Ovary (tissue), 9 donors: ENCODE results near the gene PDS5B. TPM values are rescaled to one million over a fixed set of nuclear protein-coding genes. Genes with fewer than 3 reads are reported as not detected.
"Not testable (repeated sequence)": the region's sequence is repeated elsewhere in the genome, so short reads cannot be mapped to it uniquely, and the experiment has no call there.

ENCODE experiments used
- DNase-seq, 5 donors: peaks; one replicate each; pipeline ENCODE4 v3.0.0-alpha.2; 2019 to 2020
- H3K27ac ChIP-seq, 2 donors: fragments of 200-600 bp; one replicate each; pipeline versions ENCODE4 v1.5.1 to v1.8.0; 2019 to 2022
- H3K27me3 ChIP-seq: fragments of 200-600 bp; one replicate; pipeline ENCODE4 v1.8.0; 2022
- H3K36me3 ChIP-seq: fragments of 200-600 bp; sonication (generic); one replicate; pipeline ENCODE4 v1.5.1; 2019
- H3K4me1 ChIP-seq: one replicate; pipeline ENCODE4 v1.8.1; 2013; ENCODE audit warnings: mild to moderate bottlenecking, moderate library complexity; ENCODE audit not compliant: insufficient read depth
- H3K4me3 ChIP-seq: fragments of 200-600 bp; sonication (generic); one replicate; pipeline ENCODE4 v1.5.1; 2017
- H3K9me3 ChIP-seq, 2 donors: fragments of 200-600 bp in 1 of 2; sonication (generic) in 1 of 2; one replicate each; pipeline versions ENCODE4 v1.5.1 to v1.8.1; 2013 to 2019; ENCODE audit warnings: mild to moderate bottlenecking in 1 of 2, moderate library complexity in 1 of 2
- CTCF ChIP-seq, 3 donors: fragments of 450-650 bp in 2 of 3; fragments of 200-600 bp in 1 of 3; IDR thresholded peaks; one replicate each; pipeline versions ENCODE4 v1.5.1 to v1.8.0; 2016 to 2022; ENCODE audit warnings: antibody characterized with exemption in 3 of 3, mild to moderate bottlenecking in 1 of 3
- EP300 ChIP-seq: sonication (generic); formaldehyde crosslinking; IDR thresholded peaks from one replicate; pipeline ENCODE4 v1.6.1; 2017; ENCODE audit warnings: antibody characterized with exemption
- POLR2A ChIP-seq: fragments of 450-650 bp; IDR thresholded peaks from one replicate; pipeline ENCODE4 v1.6.1; 2017; ENCODE audit warnings: antibody characterized with exemption, mild to moderate bottlenecking, moderate library complexity
- WGBS, 3 donors: extraction: QIAGEN DNeasy Blood & Tissue Kit in 1 of 3; methylation state at CpG; one replicate each; pipeline versions ENCODE4 v1.1.5 to v1.1.7; 2013 to 2017; 5-methylcytosine and 5-hydroxymethylcytosine counted together
- intact Hi-C, 4 donors: fragments of 100-400 bp; cut with DNase I; formaldehyde crosslinking; loops; one replicate each; pipeline versions ENCODE4 v1.11.0 to v1.15.1; 2022 to 2023
- polyA plus RNA-seq, 2 donors: library from polyadenylated mRNA; stranded (reverse); fragments of 200-250 nt in 1 of 2; fragments of 350-450 nt in 1 of 2; fragmentation: Illumina TruSeq in 1 of 2; extraction: RNeasy Lipid Tissue Mini Kit (QIAGEN cat#74804) in 1 of 2; gene quantifications; one replicate each; pipeline ENCODE4 v1.2.3, GENCODE V29; 2013 to 2014
- total RNA-seq, 7 donors: library from RNA; depleted of rRNA in 2 of 7; stranded (reverse); fragments of >200 nt in 2 of 7; fragmentation: NEBNext Ultra II Directional in 3 of 7; extraction: Animal tissue kit (Norgen Biotek cat#: 25700) in 3 of 7; gene quantifications; one replicate each; pipeline versions ENCODE4 v1.1.0 to v1.2.4, GENCODE V29; 2016 to 2023
- donor health status: DM: no; HTN: no; CAD: no; lungs with moderate emphysema.
- donor health status: DM: no; HTN: no; CAD: no.
- donor health status: Bipolar disorder and iron deficiency.
- donor health status: DM: yes; HTN: yes; CAD: no.
- donor health status: DM: no; HTN: no; CAD: no.
- donor health status: DM: yes; HTN: yes; CAD: no.

Gene PDS5B
- total and polyA plus RNA-seq, 9 donors = 13.6 to 74.9 (median 55.5) TPM

GRCh38 chr13:32549788-32550187, 36.5 kb upstream of the PDS5B start:
- WGBS, 3 donors = 83 to 88% (median 88%) methylated on average over 3 of the region's 3 CpGs
- Histone ChIP-seq H3K9me3 (no peaks in the 10 kb centered on the region), H3K4me3 (no peak overlapping the region), H3K27ac (no peak overlapping the region), H3K27me3 (no peaks in the 10 kb centered on the region), H3K4me1 (no peaks in the 10 kb centered on the region), H3K36me3 (no peaks in the 10 kb centered on the region)
- no peak for TF ChIP-seq EP300
- TF ChIP-seq CTCF (IDR thresholded peaks at IDR 0.05) = no peak
- no peak for TF ChIP-seq POLR2A
- no peak for DNase-seq
- intact Hi-C loops = loop anchor here in 1 of 4 donors (10.0 kb wide), 1 partner anchor 165 kb away; no protein-coding TSS in a partner anchor

- H3K27ac ChIP-seq = no peak overlapping the region
- intact Hi-C loops = no loop called here
- no peak for DNase-seq
- no peaks in the 10 kb centered on the region for H3K27me3 ChIP-seq
- TF ChIP-seq EP300 = no peak
- TF ChIP-seq CTCF (IDR thresholded peaks at IDR 0.05) = no peak
- no peak for TF ChIP-seq POLR2A
- H3K36me3 ChIP-seq = no peaks in the 10 kb centered on the region
- H3K4me3 ChIP-seq = no peak overlapping the region
- 86 to 91% (median 89%) methylated on average over 1 of the region's 1 CpG for WGBS, 3 donors
- H3K9me3 ChIP-seq = no peaks in the 10 kb centered on the region
- H3K4me1 ChIP-seq = no peaks in the 10 kb centered on the region
These were observed 32.5 kb upstream of the PDS5B start for GRCh38 chr13:32553720-32554119.

GRCh38 chr13:32555613-32556012, 30.6 kb upstream of the PDS5B start:
- peaks cover 0 to 2% of the 10 kb centered on the region in 2 donors for H3K9me3 ChIP-seq
- no peaks in the 10 kb centered on the region for H3K4me1 ChIP-seq
- no peaks in the 10 kb centered on the region for H3K36me3 ChIP-seq
- 93 to 97% (median 93%) methylated on average over 2 of the region's 2 CpGs for WGBS, 3 donors
- no peak for TF ChIP-seq EP300
- TF ChIP-seq CTCF (IDR thresholded peaks at IDR 0.05) = no peak
- no peak for TF ChIP-seq POLR2A
- intact Hi-C loops = no loop called here
- no peaks in the 10 kb centered on the region for H3K27me3 ChIP-seq
- no peak overlapping the region for H3K27ac ChIP-seq
- H3K4me3 ChIP-seq = no peak overlapping the region
- DNase-seq = no peak

- H3K27ac ChIP-seq, H3K4me1 ChIP-seq, H3K36me3 ChIP-seq, H3K27me3 ChIP-seq, H3K9me3 ChIP-seq, H3K4me3 ChIP-seq, intact Hi-C loops, DNase-seq: not testable (repeated sequence)
- WGBS, 3 donors = 93 to 100% (median 96%) methylated on average over 1 of the region's 1 CpG
These were observed 25.4 kb upstream of the PDS5B start for GRCh38 chr13:32560842-32561241.

- 91 to 98% (median 93%) methylated on average over 4 of the region's 4 CpGs for WGBS, 3 donors
- intact Hi-C loops = not testable (repeated sequence)
These were observed 10.6 kb upstream of the PDS5B start for GRCh38 chr13:32575687-32576086.

GRCh38 chr13:32577032-32577431, 9.2 kb upstream of the PDS5B start:
- DNase-seq = no peak
- TF ChIP-seq EP300 (no peak), POLR2A (no peak), CTCF (IDR thresholded peaks at IDR 0.05) (no peak)
- 97% methylated on average over 3 of the region's 3 CpGs for WGBS, 3 donors
- Histone ChIP-seq H3K9me3 (no peaks in the 10 kb centered on the region), H3K27ac (no peak overlapping the region), H3K36me3 (no peaks in the 10 kb centered on the region), H3K4me1 (no peaks in the 10 kb centered on the region), H3K4me3 (no peak overlapping the region), H3K27me3 (no peaks in the 10 kb centered on the region)
- intact Hi-C loops = no loop called here

More at GRCh38 chr13:32575687-32576086, 10.6 kb upstream of the PDS5B start:
- DNase-seq, H3K4me3 ChIP-seq, H3K4me1 ChIP-seq, H3K27ac ChIP-seq, H3K27me3 ChIP-seq, H3K9me3 ChIP-seq, H3K36me3 ChIP-seq: not testable (repeated sequence)
